ENCODE measurements around the gene ZNF580. TPM values are rescaled to one million over a fixed set of nuclear protein-coding genes. Genes with fewer than 3 reads are reported as not detected.

Gene ZNF580
- total RNA-seq, 1 experiment from 2014 or later: 32.0 TPM

DNA sequence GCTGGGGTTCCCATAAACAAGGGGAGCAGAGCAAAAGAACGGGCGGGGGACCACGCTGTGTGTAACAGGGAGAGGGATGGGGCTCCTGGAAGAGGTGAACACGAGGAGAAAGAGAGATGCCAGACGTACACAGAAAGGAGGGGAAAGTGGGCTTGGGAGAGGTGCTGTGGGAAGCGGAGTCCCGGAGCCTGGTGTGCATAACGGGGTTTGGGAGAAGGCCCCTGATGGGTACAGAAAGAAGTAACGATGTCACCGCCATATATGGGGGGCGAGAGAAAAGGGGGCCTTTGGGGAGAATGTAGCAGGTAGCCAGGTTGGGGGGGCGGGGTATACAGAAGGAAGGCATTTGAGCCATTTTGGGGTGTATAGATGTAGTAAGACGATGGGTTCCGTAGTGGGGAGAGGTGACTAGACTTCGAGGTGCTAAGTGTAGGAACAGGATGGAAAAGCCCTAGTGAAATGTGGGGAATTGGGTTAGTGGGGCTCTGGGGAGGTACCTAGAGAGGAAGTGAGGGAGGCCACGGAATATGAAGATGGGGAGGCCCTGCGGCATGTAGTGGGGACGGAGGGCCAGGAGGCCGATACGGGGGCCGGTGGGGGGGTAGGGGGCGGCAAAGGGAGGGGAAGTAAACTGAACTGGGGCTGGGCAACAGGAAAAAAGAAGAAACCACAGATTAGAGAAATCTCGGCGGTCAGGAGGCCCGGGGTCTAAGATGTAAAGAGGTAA is 787 bp downstream of the ZNF580 start (continued):
- TF ChIP-seq, protein P1, sequence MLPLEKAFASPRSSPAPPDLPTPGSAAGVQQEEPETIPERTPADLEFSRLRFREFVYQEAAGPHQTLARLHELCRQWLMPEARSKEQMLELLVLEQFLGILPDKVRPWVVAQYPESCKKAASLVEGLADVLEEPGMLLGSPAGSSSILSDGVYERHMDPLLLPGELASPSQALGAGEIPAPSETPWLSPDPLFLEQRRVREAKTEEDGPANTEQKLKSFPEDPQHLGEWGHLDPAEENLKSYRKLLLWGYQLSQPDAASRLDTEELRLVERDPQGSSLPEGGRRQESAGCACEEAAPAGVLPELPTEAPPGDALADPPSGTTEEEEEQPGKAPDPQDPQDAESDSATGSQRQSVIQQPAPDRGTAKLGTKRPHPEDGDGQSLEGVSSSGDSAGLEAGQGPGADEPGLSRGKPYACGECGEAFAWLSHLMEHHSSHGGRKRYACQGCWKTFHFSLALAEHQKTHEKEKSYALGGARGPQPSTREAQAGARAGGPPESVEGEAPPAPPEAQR (CRISPR knock-in tag; IDR thresholded peaks at IDR 0.05): no peak

GRCh38 chr19:55642153-55643002 is 1.6 kb downstream of the ZNF580 start:
- peaks cover 26% of the 10 kb centered on the region for H3K4me1 Mint-ChIP-seq
- CTCF ChIA-PET: interaction anchor here (1.0 to 2.6 kb wide), 5 partner anchors 10 to 181 kb away, joined by 5 to 12 read pairs (median 11); partner anchors contain the start of gene ISOC2
- peaks cover 4% of the 10 kb centered on the region for H3K9me3 Mint-ChIP-seq
- DNase-seq (ENCODE audit: low spot score) (peak; percentile 36), ATAC-seq (peak; percentile 2; the same call in 1 of the 2 replicates)
- peaks cover 9% of the 10 kb centered on the region for H3K27me3 Mint-ChIP-seq (ENCODE audit: low read depth)
- peak overlapping the region; percentile 71; the same call in 1 of the 2 replicates for H3K27ac Mint-ChIP-seq
- H3K36me3 Mint-ChIP-seq: peaks cover 24% of the 10 kb centered on the region
- H3K4me3 Mint-ChIP-seq: peak overlapping the region; percentile 89
- POLR2A ChIA-PET: interaction anchor here (1.0 kb wide), 1 partner anchor 12 kb away, joined by 3 read pairs; the partner anchor contains the start of gene U2AF2
- TF ChIP-seq NFATC4 (CRISPR knock-in tag; IDR thresholded peaks at IDR 0.05): peak; percentile 16; the same call in 1 of the 2 replicates
- no peak for TF ChIP-seq ELF4 (CRISPR knock-in tag; IDR thresholded peaks at IDR 0.05; ENCODE audit: low read depth)
- TF ChIP-seq, protein P2, sequence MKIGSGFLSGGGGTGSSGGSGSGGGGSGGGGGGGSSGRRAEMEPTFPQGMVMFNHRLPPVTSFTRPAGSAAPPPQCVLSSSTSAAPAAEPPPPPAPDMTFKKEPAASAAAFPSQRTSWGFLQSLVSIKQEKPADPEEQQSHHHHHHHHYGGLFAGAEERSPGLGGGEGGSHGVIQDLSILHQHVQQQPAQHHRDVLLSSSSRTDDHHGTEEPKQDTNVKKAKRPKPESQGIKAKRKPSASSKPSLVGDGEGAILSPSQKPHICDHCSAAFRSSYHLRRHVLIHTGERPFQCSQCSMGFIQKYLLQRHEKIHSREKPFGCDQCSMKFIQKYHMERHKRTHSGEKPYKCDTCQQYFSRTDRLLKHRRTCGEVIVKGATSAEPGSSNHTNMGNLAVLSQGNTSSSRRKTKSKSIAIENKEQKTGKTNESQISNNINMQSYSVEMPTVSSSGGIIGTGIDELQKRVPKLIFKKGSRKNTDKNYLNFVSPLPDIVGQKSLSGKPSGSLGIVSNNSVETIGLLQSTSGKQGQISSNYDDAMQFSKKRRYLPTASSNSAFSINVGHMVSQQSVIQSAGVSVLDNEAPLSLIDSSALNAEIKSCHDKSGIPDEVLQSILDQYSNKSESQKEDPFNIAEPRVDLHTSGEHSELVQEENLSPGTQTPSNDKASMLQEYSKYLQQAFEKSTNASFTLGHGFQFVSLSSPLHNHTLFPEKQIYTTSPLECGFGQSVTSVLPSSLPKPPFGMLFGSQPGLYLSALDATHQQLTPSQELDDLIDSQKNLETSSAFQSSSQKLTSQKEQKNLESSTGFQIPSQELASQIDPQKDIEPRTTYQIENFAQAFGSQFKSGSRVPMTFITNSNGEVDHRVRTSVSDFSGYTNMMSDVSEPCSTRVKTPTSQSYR (CRISPR knock-in tag; IDR thresholded peaks at IDR 0.05): 0 out of 2 replicates have a peak, but pooled peaks have one; percentile 35
- no peak for TF ChIP-seq KAT7 (CRISPR knock-in tag; IDR thresholded peaks at IDR 0.05; ENCODE audit: borderline replicate concordance)
- TF ChIP-seq EMX1 (CRISPR knock-in tag; IDR thresholded peaks at IDR 0.05): no peak
- 0 out of 2 replicates have a peak, but pooled peaks have one; percentile 22 for TF ChIP-seq E2F1 (CRISPR knock-in tag; IDR thresholded peaks at IDR 0.05)
- 0 out of 2 replicates have a peak, but pooled peaks have one; percentile 27 for TF ChIP-seq FOXK1 (CRISPR knock-in tag; IDR thresholded peaks at IDR 0.05)
- TF ChIP-seq RELA (CRISPR knock-in tag; IDR thresholded peaks at IDR 0.05; ENCODE audit: borderline replicate concordance): peak; percentile 76; the same call in 1 of the 2 replicates
- no peak for TF ChIP-seq MYBL2 (CRISPR knock-in tag; IDR thresholded peaks at IDR 0.05)
- no peak for TF ChIP-seq ZBTB43 (CRISPR knock-in tag; IDR thresholded peaks at IDR 0.05)
- 0 out of 2 replicates have a peak, but pooled peaks have one; percentile 6 for TF ChIP-seq USF2 (CRISPR knock-in tag; IDR thresholded peaks at IDR 0.05)
- peak; percentile 40; the same call in 1 of the 2 replicates for TF ChIP-seq ZNF671 (CRISPR knock-in tag; IDR thresholded peaks at IDR 0.05)
- TF ChIP-seq ZNF425 (CRISPR knock-in tag; conservative IDR thresholded peaks at IDR 0.05): no peak
- peak; percentile 4; the same call in 1 of the 2 replicates for TF ChIP-seq MAX (CRISPR knock-in tag; IDR thresholded peaks at IDR 0.05)
- TF ChIP-seq FOXP1 (CRISPR knock-in tag; IDR thresholded peaks at IDR 0.05; ENCODE audit: borderline replicate concordance): peak; percentile 81; the same call in 1 of the 2 replicates
- TF ChIP-seq, protein P3, sequence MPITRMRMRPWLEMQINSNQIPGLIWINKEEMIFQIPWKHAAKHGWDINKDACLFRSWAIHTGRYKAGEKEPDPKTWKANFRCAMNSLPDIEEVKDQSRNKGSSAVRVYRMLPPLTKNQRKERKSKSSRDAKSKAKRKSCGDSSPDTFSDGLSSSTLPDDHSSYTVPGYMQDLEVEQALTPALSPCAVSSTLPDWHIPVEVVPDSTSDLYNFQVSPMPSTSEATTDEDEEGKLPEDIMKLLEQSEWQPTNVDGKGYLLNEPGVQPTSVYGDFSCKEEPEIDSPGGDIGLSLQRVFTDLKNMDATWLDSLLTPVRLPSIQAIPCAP (CRISPR knock-in tag; IDR thresholded peaks at IDR 0.05): 0 out of 2 replicates have a peak, but pooled peaks have one; percentile 14
- TF ChIP-seq E2F4 (CRISPR knock-in tag; IDR thresholded peaks at IDR 0.05; ENCODE audit: borderline replicate concordance, low read depth): peak; percentile 74; the same call in 1 of the 2 replicates
- 0 out of 2 replicates have a peak, but pooled peaks have one; percentile 43 for TF ChIP-seq ZNF232 (CRISPR knock-in tag; IDR thresholded peaks at IDR 0.05)

Data from WTC11 (cell line).